Liver (tissue), 9 donors: ENCODE data around the gene OPA3. TPM values are rescaled to one million over a fixed set of nuclear protein-coding genes. Genes with fewer than 3 reads are reported as not detected.

ENCODE experiments used
- DNase-seq: peaks from one replicate; pipeline ENCODE4 v3.0.0-alpha.2; 2017; ENCODE audit warnings: low spot score
- H3K27ac ChIP-seq, 2 donors: one replicate each; pipeline ENCODE4 v1.7.0; 2013; ENCODE audit warnings: inconsistent platforms in 2 of 2, low read length in 2 of 2, control low read depth in 1 of 2, low read depth in 1 of 2, mild to moderate bottlenecking in 1 of 2
- H3K27me3 ChIP-seq, 4 donors: one replicate each; pipeline versions ENCODE4 v1.6.1 to v1.7.0; 2013; ENCODE audit warnings: low read length in 3 of 4, inconsistent platforms in 1 of 4, mild to moderate bottlenecking in 1 of 4, moderate library complexity in 1 of 4; ENCODE audit not compliant: control insufficient read depth in 4 of 4, insufficient read depth in 4 of 4
- H3K36me3 ChIP-seq, 4 donors: one replicate each; pipeline versions ENCODE4 v1.6.1 to v1.7.0; 2013; ENCODE audit warnings: low read length in 3 of 4, mild to moderate bottlenecking in 3 of 4, low read depth in 1 of 4, moderate library complexity in 1 of 4; ENCODE audit not compliant: control insufficient read depth in 4 of 4, insufficient read depth in 3 of 4
- H3K4me1 ChIP-seq, 4 donors: one replicate each; pipeline versions ENCODE4 v1.6.1 to v1.7.0; 2013; ENCODE audit warnings: low read length in 3 of 4, mild to moderate bottlenecking in 3 of 4, moderate library complexity in 1 of 4; ENCODE audit not compliant: control insufficient read depth in 4 of 4, insufficient read depth in 4 of 4
- H3K4me3 ChIP-seq, 3 donors: one replicate each; pipeline versions ENCODE4 v1.6.1 to v1.7.0; 2013; ENCODE audit warnings: low read length in 3 of 3, control low read depth in 1 of 3, low read depth in 1 of 3, mild to moderate bottlenecking in 1 of 3
- H3K9ac ChIP-seq, 2 donors: one replicate each; pipeline ENCODE4 v1.7.0; 2013; ENCODE audit warnings: low read length in 2 of 2, mild to moderate bottlenecking in 2 of 2, moderate library complexity in 2 of 2, control low read depth in 1 of 2, low read depth in 1 of 2
- H3K9me3 ChIP-seq, 4 donors: one replicate each; pipeline versions ENCODE4 v1.6.1 to v1.7.0; 2013; ENCODE audit warnings: low read length in 3 of 4; ENCODE audit not compliant: control insufficient read depth in 4 of 4
- ATF3 ChIP-seq: IDR thresholded peaks from 2 replicates; pipeline ENCODE4 v1.6.1; 2016; ENCODE audit warnings: antibody characterized with exemption
- EGR1 ChIP-seq, 2 donors: IDR thresholded peaks; 2 replicates each; pipeline ENCODE4 v1.6.1; 2016 to 2018; ENCODE audit warnings: antibody characterized with exemption in 2 of 2, low read depth in 2 of 2
- FOXA1 ChIP-seq: IDR thresholded peaks from 2 replicates; pipeline ENCODE4 v1.6.1; 2016; ENCODE audit warnings: antibody characterized with exemption
- FOXA2 ChIP-seq: IDR thresholded peaks from 2 replicates; pipeline ENCODE4 v1.6.1; 2016; ENCODE audit warnings: antibody characterized with exemption
- GABPA ChIP-seq, 2 donors: IDR thresholded peaks in 1 of 2; conservative IDR thresholded peaks in 1 of 2; 2 replicates each; pipeline ENCODE4 v1.6.1; 2016; ENCODE audit warnings: antibody characterized with exemption in 2 of 2, mild to moderate bottlenecking in 1 of 2, moderate library complexity in 1 of 2
- HNF4A ChIP-seq, 2 donors: conservative IDR thresholded peaks; 2 replicates each; pipeline ENCODE4 v1.6.1; 2016; ENCODE audit warnings: antibody characterized with exemption in 2 of 2, mild to moderate bottlenecking in 2 of 2
- HNF4G ChIP-seq: IDR thresholded peaks from 2 replicates; pipeline ENCODE4 v1.6.1; 2016; ENCODE audit warnings: antibody characterized with exemption
- JUND ChIP-seq, 2 donors: IDR thresholded peaks; 2 replicates each; pipeline ENCODE4 v1.6.1; 2016; ENCODE audit warnings: antibody characterized with exemption in 2 of 2
- NR2F2 ChIP-seq: IDR thresholded peaks from 2 replicates; pipeline ENCODE4 v1.6.1; 2016; ENCODE audit warnings: antibody characterized with exemption
- RAD21 ChIP-seq, 2 donors: IDR thresholded peaks; 2 replicates each; pipeline ENCODE4 v1.6.1; 2016; ENCODE audit warnings: antibody characterized with exemption in 2 of 2, mild to moderate bottlenecking in 2 of 2
- RXRA ChIP-seq, 2 donors: IDR thresholded peaks; 2 replicates each; pipeline ENCODE4 v1.6.1; 2017 to 2018; ENCODE audit warnings: antibody characterized with exemption in 2 of 2, mild to moderate bottlenecking in 1 of 2
- SP1 ChIP-seq: IDR thresholded peaks from 2 replicates; pipeline ENCODE4 v1.6.1; 2018; ENCODE audit warnings: antibody characterized with exemption, mild to moderate bottlenecking
- WGBS: extraction: QIAGEN DNeasy Blood & Tissue Kit; methylation state at CpG from one replicate; pipeline ENCODE4 v1.1.7; 2013; 5-methylcytosine and 5-hydroxymethylcytosine counted together
- polyA plus RNA-seq, 2 donors: library from polyadenylated mRNA; stranded (reverse) in 1 of 2; unstranded in 1 of 2; fragments of 200-250 nt in 1 of 2; fragments of >200 nt in 1 of 2; fragmentation: Nextera tagmentation in 1 of 2; extraction: Ambion mirVana in 1 of 2; gene quantifications; one replicate each; pipeline versions ENCODE4 v1.2.1 to v1.2.3, GENCODE V29; 2013 to 2015
- total RNA-seq, 2 donors: library from RNA; depleted of rRNA; stranded (reverse); fragments of >200 nt; gene quantifications; one replicate each; pipeline ENCODE4 v1.2.3, GENCODE V29; 2014
- TF ChIP-seq, protein P1 (sequence below): IDR thresholded peaks from 2 replicates; pipeline ENCODE4 v1.6.1; 2016; ENCODE audit warnings: antibody characterized with exemption
- TF ChIP-seq, protein P2 (sequence below): IDR thresholded peaks from 2 replicates; pipeline ENCODE4 v1.6.1; 2016; ENCODE audit warnings: antibody characterized with exemption, mild to moderate bottlenecking
- TF ChIP-seq, protein P3 (sequence below): fragments of 150-350 bp; IDR thresholded peaks from 2 replicates; pipeline ENCODE4 v1.5.1; 2017; ENCODE audit warnings: improper control_type of control experiment, low read depth, low read length; ENCODE audit not compliant: missing input control
- donor health status: healthy.
- donor health status: healthy.
- donor health status: healthy.
- donor health status: healthy.
- donor health status: healthy.

The OPA3 gene
- total and polyA plus RNA-seq, 4 donors = 3.8 to 9.4 (median 6.2) TPM

DNA sequence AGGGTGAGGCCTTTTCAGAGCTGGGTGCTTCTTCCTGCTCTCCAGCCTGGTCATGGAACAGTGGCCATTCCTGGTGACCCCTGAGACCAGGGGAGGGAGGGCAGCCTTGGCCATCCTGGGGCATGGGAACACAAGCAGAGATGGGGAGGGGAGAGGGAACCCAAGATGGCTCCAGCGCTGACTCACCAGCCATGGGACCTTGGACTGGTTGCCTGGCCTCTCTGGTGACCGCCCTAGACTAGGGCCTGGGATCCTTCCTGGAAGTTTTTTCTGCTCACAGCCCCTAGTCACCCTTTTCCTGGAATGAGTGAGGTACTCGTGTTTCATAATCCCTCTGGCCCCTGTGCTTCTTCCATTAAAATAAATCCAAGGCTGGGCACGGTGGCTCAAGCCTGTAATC, 3.3 kb upstream of the OPA3 start (continued):
- TF ChIP-seq ATF3 (no peak), SP1 (no peak), JUND (IDR thresholded peaks at IDR 0.05) (no peak), FOXA1 (no peak), EGR1 (IDR thresholded peaks at IDR 0.05; ENCODE audit: low read depth in 2 of 2) (no peak)
- TF ChIP-seq, protein P1, sequence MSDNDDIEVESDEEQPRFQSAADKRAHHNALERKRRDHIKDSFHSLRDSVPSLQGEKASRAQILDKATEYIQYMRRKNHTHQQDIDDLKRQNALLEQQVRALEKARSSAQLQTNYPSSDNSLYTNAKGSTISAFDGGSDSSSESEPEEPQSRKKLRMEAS = no peak

GRCh38 chr19:45585158-45585577, 566 bp upstream of the OPA3 start:
- WGBS = 30% methylated on average over 7 of the region's 7 CpGs
- TF ChIP-seq, protein P1 = no peak
- TF ChIP-seq EGR1 (IDR thresholded peaks at IDR 0.05; ENCODE audit: low read depth in 2 of 2) = no peak
- no peak for TF ChIP-seq JUND (IDR thresholded peaks at IDR 0.05)
- TF ChIP-seq, protein P2, sequence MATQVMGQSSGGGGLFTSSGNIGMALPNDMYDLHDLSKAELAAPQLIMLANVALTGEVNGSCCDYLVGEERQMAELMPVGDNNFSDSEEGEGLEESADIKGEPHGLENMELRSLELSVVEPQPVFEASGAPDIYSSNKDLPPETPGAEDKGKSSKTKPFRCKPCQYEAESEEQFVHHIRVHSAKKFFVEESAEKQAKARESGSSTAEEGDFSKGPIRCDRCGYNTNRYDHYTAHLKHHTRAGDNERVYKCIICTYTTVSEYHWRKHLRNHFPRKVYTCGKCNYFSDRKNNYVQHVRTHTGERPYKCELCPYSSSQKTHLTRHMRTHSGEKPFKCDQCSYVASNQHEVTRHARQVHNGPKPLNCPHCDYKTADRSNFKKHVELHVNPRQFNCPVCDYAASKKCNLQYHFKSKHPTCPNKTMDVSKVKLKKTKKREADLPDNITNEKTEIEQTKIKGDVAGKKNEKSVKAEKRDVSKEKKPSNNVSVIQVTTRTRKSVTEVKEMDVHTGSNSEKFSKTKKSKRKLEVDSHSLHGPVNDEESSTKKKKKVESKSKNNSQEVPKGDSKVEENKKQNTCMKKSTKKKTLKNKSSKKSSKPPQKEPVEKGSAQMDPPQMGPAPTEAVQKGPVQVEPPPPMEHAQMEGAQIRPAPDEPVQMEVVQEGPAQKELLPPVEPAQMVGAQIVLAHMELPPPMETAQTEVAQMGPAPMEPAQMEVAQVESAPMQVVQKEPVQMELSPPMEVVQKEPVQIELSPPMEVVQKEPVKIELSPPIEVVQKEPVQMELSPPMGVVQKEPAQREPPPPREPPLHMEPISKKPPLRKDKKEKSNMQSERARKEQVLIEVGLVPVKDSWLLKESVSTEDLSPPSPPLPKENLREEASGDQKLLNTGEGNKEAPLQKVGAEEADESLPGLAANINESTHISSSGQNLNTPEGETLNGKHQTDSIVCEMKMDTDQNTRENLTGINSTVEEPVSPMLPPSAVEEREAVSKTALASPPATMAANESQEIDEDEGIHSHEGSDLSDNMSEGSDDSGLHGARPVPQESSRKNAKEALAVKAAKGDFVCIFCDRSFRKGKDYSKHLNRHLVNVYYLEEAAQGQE = no peak
- TF ChIP-seq GABPA (IDR thresholded peaks at IDR 0.05 in 1 of 2, conservative IDR thresholded peaks at IDR 0.05 in 1 of 2) = peak; percentile 4 to 57
- TF ChIP-seq HNF4A (conservative IDR thresholded peaks at IDR 0.05) = no peak
- H3K36me3 ChIP-seq = no peaks in the 10 kb centered on the region
- H3K9me3 ChIP-seq = no peaks in the 10 kb centered on the region
- no peaks in the 10 kb centered on the region for H3K27me3 ChIP-seq
- peaks cover 0 to 6% (median 3%) of the 10 kb centered on the region in 4 donors for H3K4me1 ChIP-seq
- H3K4me3 ChIP-seq = peak overlapping the region; percentile 12 to 64 (median 57)
- peak overlapping the region; percentile 5 to 44 for H3K9ac ChIP-seq
- peak overlapping the region; percentile 97 to 98 for H3K27ac ChIP-seq
- no peak for DNase-seq

DNA sequence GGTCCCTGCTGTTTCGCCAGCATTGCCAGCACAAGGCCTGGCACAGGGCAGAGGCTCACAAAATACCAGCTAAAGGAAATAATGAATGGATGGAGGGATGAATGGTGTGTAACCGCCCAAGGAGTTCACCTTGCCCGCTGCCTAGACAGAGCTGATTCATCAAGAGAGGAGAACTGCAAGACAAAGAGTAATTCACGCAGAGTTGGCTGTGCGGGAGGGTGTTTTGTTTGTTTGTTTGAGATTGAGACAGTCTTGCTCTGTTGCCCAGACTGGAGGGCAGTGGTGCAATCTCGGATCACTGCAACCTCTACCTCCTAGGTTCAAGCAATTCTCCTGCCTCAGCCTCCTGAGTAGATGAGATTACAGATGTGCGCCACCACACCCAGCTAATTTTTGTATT, 3.0 kb downstream of the OPA3 start:
- Histone ChIP-seq H3K27me3 (no peaks in the 10 kb centered on the region), H3K36me3 (no peaks in the 10 kb centered on the region), H3K9ac (no peak overlapping the region), H3K4me1 (peaks cover 9 to 25% (median 17%) of the 10 kb centered on the region in 4 donors), H3K9me3 (no peaks in the 10 kb centered on the region), H3K4me3 (no peak overlapping the region), H3K27ac (peak overlapping the region in 1 of 2 donors; percentile 4)
- DNase-seq = no peak
- TF ChIP-seq, protein P2 = no peak
- TF ChIP-seq RAD21 (IDR thresholded peaks at IDR 0.05) (no peak), RXRA (IDR thresholded peaks at IDR 0.05) (no peak), ATF3 (no peak), NR2F2 (no peak), HNF4G (no peak), GABPA (IDR thresholded peaks at IDR 0.05 in 1 of 2, conservative IDR thresholded peaks at IDR 0.05 in 1 of 2) (no peak), FOXA2 (no peak)
- TF ChIP-seq, protein P3, sequence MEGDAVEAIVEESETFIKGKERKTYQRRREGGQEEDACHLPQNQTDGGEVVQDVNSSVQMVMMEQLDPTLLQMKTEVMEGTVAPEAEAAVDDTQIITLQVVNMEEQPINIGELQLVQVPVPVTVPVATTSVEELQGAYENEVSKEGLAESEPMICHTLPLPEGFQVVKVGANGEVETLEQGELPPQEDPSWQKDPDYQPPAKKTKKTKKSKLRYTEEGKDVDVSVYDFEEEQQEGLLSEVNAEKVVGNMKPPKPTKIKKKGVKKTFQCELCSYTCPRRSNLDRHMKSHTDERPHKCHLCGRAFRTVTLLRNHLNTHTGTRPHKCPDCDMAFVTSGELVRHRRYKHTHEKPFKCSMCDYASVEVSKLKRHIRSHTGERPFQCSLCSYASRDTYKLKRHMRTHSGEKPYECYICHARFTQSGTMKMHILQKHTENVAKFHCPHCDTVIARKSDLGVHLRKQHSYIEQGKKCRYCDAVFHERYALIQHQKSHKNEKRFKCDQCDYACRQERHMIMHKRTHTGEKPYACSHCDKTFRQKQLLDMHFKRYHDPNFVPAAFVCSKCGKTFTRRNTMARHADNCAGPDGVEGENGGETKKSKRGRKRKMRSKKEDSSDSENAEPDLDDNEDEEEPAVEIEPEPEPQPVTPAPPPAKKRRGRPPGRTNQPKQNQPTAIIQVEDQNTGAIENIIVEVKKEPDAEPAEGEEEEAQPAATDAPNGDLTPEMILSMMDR = no peak
- 65% methylated on average over 7 of the region's 7 CpGs for WGBS
